Stimulated activated CD8-positive, alpha-beta memory T cell treated with anti-CD3 and anti-CD28 coated beads, Interleukin-7, amount 100 ng/mL, for 4 hours (primary cell): ENCODE data around the gene RAB11FIP5.

Source experiments
- DNase-seq, 2 donors: peaks; one replicate each; pipeline ENCODE4 v3.0.0-alpha.2; 2020; ENCODE audit warnings: low read depth in 2 of 2

The RAB11FIP5 gene

DNA sequence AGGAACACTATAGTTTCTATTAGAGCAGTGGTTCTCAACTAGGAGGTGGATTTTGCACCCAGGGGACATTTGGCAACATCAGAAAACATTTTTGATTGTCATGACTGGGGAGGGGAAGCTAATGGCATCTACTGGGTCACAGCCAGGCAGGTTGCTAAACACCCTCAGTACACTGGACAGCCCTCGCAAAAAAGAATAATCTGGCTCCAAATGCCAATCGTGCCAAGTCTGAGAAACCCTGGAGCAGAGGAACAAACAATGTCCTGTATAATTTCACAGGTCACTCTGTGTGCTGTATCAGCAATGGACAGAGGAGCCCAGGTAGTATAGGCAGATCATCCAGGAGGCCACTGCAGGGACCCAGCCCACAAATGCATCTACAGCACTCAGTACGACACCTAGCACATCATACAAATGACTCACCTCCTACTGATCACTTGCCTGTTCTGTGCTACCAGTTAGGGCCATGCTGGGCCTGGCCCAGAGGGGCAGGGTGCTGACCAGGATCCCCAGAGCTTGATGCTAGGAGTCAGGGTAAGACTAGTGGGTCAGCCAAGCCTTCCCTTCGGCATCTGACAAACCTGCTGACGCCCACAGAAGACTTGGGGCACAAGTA, 78.9 kb downstream of the RAB11FIP5 start:
- no peak for DNase-seq

DNA sequence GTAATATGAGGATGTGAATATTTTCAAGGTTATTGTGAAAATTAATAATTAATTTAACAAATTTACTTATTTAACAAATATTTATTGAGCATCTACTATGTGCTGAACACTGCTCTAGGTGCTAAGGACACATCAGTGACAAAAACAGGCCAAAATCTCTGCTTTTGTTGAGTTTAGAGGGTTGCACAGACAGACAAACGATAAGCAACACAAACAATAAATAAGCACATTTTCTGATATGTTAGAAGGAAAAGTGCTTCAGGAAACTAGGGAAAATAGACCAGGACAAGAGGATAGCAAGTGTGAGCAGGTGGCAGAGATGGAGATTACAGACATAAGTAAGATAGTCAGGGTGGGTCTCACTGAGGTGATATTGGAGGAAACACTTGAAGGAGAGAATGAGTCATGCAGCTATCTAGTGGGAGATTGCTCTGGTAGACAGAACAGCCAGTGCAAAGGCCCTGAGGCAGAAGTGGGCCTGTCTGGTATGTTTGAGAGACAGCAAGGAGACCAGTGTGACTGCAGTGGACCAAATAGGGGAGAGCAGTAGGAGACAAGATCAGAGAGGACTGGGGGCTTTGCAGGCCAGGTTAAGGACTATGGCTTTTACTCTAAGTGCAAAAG, 79.5 kb downstream of the RAB11FIP5 start:
- no peak for DNase-seq

DNA sequence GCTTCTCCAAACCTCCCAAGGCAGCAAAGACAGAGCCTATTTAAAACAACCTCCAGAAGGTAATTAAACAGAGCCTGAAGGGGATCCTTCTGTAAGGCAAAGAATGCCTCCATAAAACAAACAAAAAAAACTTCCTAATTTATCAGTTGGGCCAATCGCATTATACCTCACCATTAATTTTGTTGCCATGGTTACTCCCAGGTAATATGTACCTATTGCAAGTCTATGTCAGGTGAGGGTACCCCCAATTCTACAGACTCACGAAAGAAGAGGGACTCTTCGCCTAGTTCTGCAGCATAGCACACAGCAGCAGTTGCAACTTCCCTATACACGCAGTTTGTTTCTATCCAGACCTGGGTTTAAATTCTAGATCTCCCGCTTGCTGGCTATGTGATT, 80.0 kb downstream of the RAB11FIP5 start:
- no peak for DNase-seq

DNA sequence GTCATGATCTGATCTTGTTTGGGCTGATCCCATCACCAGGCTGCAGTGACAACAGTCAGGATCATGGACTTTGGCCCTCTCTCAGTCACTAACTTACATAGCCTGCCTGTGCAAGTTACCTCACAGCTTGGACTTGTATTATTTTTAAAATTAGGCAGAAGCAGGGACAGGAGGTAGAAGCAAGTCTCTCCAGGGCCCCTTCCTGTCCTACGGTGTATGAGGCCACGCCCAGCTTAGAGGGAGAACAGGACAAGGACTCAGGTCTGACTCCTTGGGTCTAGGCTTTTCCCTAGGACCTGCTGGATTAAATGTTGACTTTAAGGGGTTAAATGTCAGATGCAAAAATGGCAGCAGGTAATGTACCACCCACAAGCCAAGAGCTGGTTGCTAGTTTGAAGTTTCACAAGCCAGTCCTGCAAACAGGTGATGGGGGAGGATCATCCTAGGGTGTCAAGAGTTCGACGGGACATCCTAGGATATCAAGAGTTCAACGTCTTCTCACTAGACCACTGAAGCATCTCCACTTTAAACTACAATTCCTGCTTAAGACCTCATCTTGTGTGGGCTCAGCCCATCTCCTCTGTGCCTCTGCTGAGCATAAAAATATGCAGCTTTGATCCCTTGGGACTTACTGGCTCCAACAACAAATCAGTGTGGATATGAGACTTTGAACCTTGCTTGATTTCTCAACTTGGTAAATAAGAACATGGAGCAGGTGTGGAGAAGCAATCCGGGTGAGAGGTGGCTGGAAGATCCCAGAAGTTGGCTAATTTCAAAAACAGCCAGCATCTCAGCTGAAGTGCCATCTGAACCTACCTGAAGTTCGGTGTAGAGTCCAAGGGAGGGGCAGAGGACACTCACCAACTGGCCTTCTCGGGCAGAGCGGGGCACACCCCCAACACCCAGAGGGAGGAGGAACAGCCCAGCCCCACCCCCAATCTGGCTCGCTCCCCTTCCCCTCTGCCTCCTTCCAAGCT, 80.7 kb downstream of the RAB11FIP5 start:
- DNase-seq: no peak

DNA sequence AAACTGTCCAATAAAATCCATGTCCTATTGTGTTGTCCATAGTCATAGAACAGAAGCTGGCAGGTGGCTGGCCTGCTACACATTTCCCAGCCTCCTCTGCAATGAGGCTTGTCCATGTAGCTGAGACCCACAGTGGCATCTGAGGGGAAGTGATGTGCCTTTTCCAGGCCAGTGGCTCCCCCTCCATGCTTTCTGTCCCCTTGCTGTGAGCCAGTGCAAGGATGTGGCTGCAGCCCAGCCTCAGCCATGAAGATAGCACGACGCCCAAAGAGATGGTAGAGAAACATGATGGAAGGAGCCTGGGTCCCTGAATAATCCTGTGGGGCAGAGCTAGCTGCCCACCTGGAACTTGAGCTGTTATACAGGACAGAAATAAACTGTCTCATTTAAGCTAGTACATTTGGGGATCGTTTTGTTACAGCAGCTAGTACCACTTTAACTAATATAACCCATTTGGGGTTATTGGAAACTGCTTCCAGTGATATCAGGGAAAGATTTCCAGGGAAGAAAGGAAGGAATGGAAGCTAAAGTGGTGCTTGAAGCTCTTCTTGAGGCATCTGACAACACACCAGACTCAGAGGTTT, 81.6 kb downstream of the RAB11FIP5 start:
- DNase-seq: no peak

DNA sequence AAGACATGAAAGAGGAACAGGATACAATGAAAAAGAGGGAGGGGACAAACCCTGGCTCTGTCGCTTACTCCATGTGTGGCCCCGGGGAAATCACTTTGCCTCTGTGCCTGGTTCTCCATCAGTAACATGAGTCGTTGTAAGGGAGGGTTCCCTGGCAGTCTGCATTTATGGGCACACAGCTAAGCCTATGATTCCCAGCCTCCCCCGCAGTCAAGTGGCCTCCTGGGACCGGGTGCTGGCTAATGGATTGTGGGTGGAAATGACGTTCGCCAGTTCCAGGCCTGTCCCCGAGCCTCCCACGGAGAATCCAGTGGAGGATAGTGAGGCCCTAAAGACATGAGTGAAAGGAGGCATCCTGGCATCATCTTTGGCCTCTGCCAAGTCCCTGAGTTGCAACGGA, 83.9 kb downstream of the RAB11FIP5 start:
- DNase-seq: no peak

DNA sequence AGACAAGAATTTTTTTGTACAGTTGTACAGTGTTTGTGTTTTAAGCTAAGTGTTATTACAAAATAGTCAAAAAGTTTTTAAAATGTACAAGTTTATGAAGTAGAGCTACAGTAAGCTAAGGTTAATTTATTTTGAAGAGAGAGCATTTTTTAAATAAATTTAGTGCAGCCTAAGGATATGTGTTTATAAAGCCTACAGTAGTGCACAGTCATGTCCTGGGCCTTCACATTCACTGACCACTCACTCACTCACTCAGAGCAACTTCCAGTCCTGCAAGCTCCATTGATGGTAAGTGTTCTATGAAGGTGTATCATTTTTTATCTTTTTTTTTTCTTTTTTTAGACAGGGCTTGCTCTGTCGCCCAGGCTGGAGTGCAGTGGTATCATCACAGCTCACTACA, 85.4 kb downstream of the RAB11FIP5 start:
- DNase-seq: no peak

DNA sequence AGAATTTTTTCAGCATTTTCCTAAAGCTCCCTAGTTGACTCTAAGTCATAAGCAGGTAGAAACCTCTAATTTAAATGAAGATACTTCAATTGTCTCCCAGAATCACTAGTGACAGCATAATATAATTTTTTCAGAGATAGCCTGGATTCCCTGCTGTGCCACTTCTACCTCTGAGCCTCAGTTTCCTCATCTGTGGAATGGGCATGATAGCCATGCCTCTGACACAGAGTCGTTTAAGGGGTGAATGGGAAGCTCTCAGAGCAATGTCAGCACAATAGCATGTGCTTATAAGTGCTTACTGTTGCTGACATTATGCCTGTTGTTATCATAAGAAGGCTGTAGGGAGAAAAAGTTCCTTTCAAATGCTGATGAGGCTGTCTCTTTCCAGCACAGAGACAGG, 89.3 kb downstream of the RAB11FIP5 start:
- no peak for DNase-seq
